ENCODE measurements around the gene VIM. TPM values are rescaled to one million over a fixed set of nuclear protein-coding genes. Genes with fewer than 3 reads are reported as not detected.

Gene VIM
- total and polyA plus RNA-seq, 2 experiments from 2014 or later, result 258 to 1,157 TPM

GRCh38 chr10:17185873-17186272 lies 42.2 kb upstream of the VIM start:
- no peaks in the 10 kb centered on the region for H3K36me3 ChIP-seq
- H3K4me1 ChIP-seq (ENCODE audit: low read depth), result peaks cover 4% of the 10 kb centered on the region
- no peak for DNase-seq (ENCODE audit: low read depth in 1 of 2, low spot score in 1 of 2)
- no peaks in the 10 kb centered on the region for H3K27me3 ChIP-seq
- no peak overlapping the region for H3K27ac ChIP-seq
- TF ChIP-seq CTCF (IDR thresholded peaks at IDR 0.05; ENCODE audit: low read depth, low read length), result no peak
- no peak overlapping the region for H3K4me3 ChIP-seq
- H3K9me3 ChIP-seq (ENCODE audit: low read depth), result no peaks in the 10 kb centered on the region

GRCh38 chr10:17188644-17189172 lies 39.3 kb upstream of the VIM start:
- no peak for DNase-seq (ENCODE audit: low read depth in 1 of 2, low spot score in 1 of 2)
- Histone ChIP-seq H3K27me3 (no peaks in the 10 kb centered on the region), H3K4me1 (ENCODE audit: low read depth) (no peaks in the 10 kb centered on the region), H3K36me3 (no peaks in the 10 kb centered on the region), H3K9me3 (ENCODE audit: low read depth) (no peaks in the 10 kb centered on the region), H3K4me3 (no peak overlapping the region), H3K27ac (no peak overlapping the region)
- no peak for TF ChIP-seq CTCF (IDR thresholded peaks at IDR 0.05; ENCODE audit: low read depth, low read length)

- Histone ChIP-seq H3K27ac (no peak overlapping the region), H3K36me3 (no peaks in the 10 kb centered on the region), H3K9me3 (ENCODE audit: low read depth) (no peaks in the 10 kb centered on the region), H3K27me3 (no peaks in the 10 kb centered on the region), H3K4me1 (ENCODE audit: low read depth) (no peaks in the 10 kb centered on the region), H3K4me3 (no peak overlapping the region)
- DNase-seq (ENCODE audit: low read depth in 1 of 2, low spot score in 1 of 2), result no peak
- TF ChIP-seq CTCF (IDR thresholded peaks at IDR 0.05; ENCODE audit: low read depth, low read length), result no peak
These were observed 37.4 kb upstream of the VIM start for GRCh38 chr10:17190602-17191001.

- H3K27ac ChIP-seq, result no peak overlapping the region
- DNase-seq (ENCODE audit: low read depth in 1 of 2, low spot score in 1 of 2), result no peak
- no peak for TF ChIP-seq CTCF (IDR thresholded peaks at IDR 0.05; ENCODE audit: low read depth, low read length)
- H3K36me3 ChIP-seq, result no peaks in the 10 kb centered on the region
- no peak overlapping the region for H3K4me3 ChIP-seq
- no peaks in the 10 kb centered on the region for H3K27me3 ChIP-seq
- no peaks in the 10 kb centered on the region for H3K9me3 ChIP-seq (ENCODE audit: low read depth)
- peaks cover 11% of the 10 kb centered on the region for H3K4me1 ChIP-seq (ENCODE audit: low read depth)
These were observed 33.0 kb upstream of the VIM start for GRCh38 chr10:17195083-17195482.

- H3K27me3 ChIP-seq, result no peaks in the 10 kb centered on the region
- no peak overlapping the region for H3K4me3 ChIP-seq
- no peaks in the 10 kb centered on the region for H3K36me3 ChIP-seq
- H3K4me1 ChIP-seq (ENCODE audit: low read depth), result peaks cover 21% of the 10 kb centered on the region
- no peak for DNase-seq (ENCODE audit: low read depth in 1 of 2, low spot score in 1 of 2)
- peak overlapping the region; percentile 71 for H3K27ac ChIP-seq
- no peaks in the 10 kb centered on the region for H3K9me3 ChIP-seq (ENCODE audit: low read depth)
- TF ChIP-seq CTCF (IDR thresholded peaks at IDR 0.05; ENCODE audit: low read depth, low read length), result no peak
These were observed 32.0 kb upstream of the VIM start for GRCh38 chr10:17196045-17196444.

GRCh38 chr10:17196573-17196972 lies 31.5 kb upstream of the VIM start:
- no peak for TF ChIP-seq CTCF (IDR thresholded peaks at IDR 0.05; ENCODE audit: low read depth, low read length)
- no peaks in the 10 kb centered on the region for H3K9me3 ChIP-seq (ENCODE audit: low read depth)
- no peak overlapping the region for H3K4me3 ChIP-seq
- DNase-seq (ENCODE audit: low read depth in 1 of 2, low spot score in 1 of 2), result no peak
- no peaks in the 10 kb centered on the region for H3K27me3 ChIP-seq
- peak overlapping the region; percentile 71 for H3K27ac ChIP-seq
- no peaks in the 10 kb centered on the region for H3K36me3 ChIP-seq
- peaks cover 21% of the 10 kb centered on the region for H3K4me1 ChIP-seq (ENCODE audit: low read depth)
